ENCODE data around the gene MEGF8. TPM values are rescaled to one million over a fixed set of nuclear protein-coding genes. Genes with fewer than 3 reads are reported as not detected.

MEGF8 gene, protein sequence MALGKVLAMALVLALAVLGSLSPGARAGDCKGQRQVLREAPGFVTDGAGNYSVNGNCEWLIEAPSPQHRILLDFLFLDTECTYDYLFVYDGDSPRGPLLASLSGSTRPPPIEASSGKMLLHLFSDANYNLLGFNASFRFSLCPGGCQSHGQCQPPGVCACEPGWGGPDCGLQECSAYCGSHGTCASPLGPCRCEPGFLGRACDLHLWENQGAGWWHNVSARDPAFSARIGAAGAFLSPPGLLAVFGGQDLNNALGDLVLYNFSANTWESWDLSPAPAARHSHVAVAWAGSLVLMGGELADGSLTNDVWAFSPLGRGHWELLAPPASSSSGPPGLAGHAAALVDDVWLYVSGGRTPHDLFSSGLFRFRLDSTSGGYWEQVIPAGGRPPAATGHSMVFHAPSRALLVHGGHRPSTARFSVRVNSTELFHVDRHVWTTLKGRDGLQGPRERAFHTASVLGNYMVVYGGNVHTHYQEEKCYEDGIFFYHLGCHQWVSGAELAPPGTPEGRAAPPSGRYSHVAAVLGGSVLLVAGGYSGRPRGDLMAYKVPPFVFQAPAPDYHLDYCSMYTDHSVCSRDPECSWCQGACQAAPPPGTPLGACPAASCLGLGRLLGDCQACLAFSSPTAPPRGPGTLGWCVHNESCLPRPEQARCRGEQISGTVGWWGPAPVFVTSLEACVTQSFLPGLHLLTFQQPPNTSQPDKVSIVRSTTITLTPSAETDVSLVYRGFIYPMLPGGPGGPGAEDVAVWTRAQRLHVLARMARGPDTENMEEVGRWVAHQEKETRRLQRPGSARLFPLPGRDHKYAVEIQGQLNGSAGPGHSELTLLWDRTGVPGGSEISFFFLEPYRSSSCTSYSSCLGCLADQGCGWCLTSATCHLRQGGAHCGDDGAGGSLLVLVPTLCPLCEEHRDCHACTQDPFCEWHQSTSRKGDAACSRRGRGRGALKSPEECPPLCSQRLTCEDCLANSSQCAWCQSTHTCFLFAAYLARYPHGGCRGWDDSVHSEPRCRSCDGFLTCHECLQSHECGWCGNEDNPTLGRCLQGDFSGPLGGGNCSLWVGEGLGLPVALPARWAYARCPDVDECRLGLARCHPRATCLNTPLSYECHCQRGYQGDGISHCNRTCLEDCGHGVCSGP (N-terminal part only)
- total RNA-seq (10 to 100 TPM; 12.1 to 13.7 TPM), polyA plus RNA-seq (1 to 10 TPM; 1.2 to 6.7 TPM)

DNA sequence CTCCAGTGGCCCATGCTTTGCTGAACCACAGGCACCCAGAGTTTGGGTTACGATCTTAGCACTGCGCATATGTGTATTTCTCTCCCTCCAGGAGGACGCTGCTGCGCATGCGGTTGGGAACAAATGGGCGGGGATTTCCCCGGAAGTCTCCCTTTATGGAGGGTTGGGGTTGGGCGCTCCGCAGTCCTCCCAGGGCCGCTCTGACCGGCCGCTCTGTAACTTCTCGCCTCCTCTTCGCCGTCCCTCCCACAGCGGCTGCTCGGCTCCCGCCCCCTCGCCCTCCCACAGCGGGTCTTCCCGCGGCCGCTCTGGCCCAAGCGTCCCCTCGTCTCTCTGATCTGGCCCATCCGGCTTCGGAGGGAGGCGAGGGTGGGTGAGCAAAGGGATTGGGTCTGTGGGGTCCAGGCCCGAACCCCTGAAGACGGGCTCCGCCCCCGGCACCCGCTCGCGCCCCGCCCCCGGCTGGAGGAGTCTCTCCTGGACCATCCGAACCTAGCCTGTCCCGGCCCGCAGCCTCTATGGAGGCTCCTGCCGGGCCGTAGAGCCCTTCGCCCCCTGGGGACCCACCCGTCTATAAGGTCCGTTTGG is at the start of gene MEGF8:
MEGF8 (plus strand) TSS at position 328 of the 588 bp plus-strand sequence. CDS start 609 bp downstream, outside the sequence.
- Histone ChIP-seq H3K36me3 (ENCODE audit: control insufficient read depth in 4 of 4, insufficient read depth in 3 of 4, low read depth in 1 of 4, low read length in 3 of 4) (no peaks in the 10 kb centered on the region), H3K27ac (ENCODE audit: low read depth in 1 of 2, low read length in 2 of 2) (peak within 1 kb of the TSS; percentile 36 to 55), H3K4me3 (ENCODE audit: low read depth in 1 of 3, low read length in 3 of 3) (peak within 1 kb of the TSS; percentile 76 to 95 (median 77)), H3K27me3 (ENCODE audit: control insufficient read depth in 4 of 4, insufficient read depth in 4 of 4, low read length in 3 of 4) (no peaks in the 10 kb centered on the region), H3K9ac (ENCODE audit: low read depth in 1 of 2, low read length in 2 of 2) (peak within 1 kb of the TSS; percentile 78 to 83), H3K9me3 (ENCODE audit: control insufficient read depth in 4 of 4, low read length in 3 of 4) (no peaks in the 10 kb centered on the region), H3K4me1 (ENCODE audit: control insufficient read depth in 4 of 4, insufficient read depth in 4 of 4, low read length in 3 of 4) (peaks cover 10 to 30% (median 20%) of the 10 kb centered on the region in 4 donors)
- peak; percentile 84 for TF ChIP-seq YY1 (IDR thresholded peaks at IDR 0.05)
- TF ChIP-seq, protein P1, sequence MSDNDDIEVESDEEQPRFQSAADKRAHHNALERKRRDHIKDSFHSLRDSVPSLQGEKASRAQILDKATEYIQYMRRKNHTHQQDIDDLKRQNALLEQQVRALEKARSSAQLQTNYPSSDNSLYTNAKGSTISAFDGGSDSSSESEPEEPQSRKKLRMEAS (IDR thresholded peaks at IDR 0.05) = peak; percentile 74
- TF ChIP-seq FOXA1 (IDR thresholded peaks at IDR 0.05) = no peak
- TF ChIP-seq GABPA (IDR thresholded peaks at IDR 0.05 in 1 of 2, conservative IDR thresholded peaks at IDR 0.05 in 1 of 2) = peak; percentile 54 to 89
- peak in 1 of 2 donors; percentile 3 for TF ChIP-seq HNF4A (conservative IDR thresholded peaks at IDR 0.05)
- TF ChIP-seq NR2F2 (IDR thresholded peaks at IDR 0.05) = peak; percentile 59
- TF ChIP-seq HNF4G (IDR thresholded peaks at IDR 0.05) = no peak
- peak in 1 of 2 donors; percentile 66 for TF ChIP-seq EGR1 (IDR thresholded peaks at IDR 0.05; ENCODE audit: low read depth in 2 of 2)
- TF ChIP-seq TAF1 (conservative IDR thresholded peaks at IDR 0.05) = peak; percentile 58
- TF ChIP-seq, protein P2, sequence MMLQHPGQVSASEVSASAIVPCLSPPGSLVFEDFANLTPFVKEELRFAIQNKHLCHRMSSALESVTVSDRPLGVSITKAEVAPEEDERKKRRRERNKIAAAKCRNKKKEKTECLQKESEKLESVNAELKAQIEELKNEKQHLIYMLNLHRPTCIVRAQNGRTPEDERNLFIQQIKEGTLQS (IDR thresholded peaks at IDR 0.05) = no peak
- TF ChIP-seq, protein P3, sequence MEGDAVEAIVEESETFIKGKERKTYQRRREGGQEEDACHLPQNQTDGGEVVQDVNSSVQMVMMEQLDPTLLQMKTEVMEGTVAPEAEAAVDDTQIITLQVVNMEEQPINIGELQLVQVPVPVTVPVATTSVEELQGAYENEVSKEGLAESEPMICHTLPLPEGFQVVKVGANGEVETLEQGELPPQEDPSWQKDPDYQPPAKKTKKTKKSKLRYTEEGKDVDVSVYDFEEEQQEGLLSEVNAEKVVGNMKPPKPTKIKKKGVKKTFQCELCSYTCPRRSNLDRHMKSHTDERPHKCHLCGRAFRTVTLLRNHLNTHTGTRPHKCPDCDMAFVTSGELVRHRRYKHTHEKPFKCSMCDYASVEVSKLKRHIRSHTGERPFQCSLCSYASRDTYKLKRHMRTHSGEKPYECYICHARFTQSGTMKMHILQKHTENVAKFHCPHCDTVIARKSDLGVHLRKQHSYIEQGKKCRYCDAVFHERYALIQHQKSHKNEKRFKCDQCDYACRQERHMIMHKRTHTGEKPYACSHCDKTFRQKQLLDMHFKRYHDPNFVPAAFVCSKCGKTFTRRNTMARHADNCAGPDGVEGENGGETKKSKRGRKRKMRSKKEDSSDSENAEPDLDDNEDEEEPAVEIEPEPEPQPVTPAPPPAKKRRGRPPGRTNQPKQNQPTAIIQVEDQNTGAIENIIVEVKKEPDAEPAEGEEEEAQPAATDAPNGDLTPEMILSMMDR (IDR thresholded peaks at IDR 0.05; ENCODE audit: low read depth, low read length, missing input control) = peak; percentile 88
- no peak for TF ChIP-seq JUND (IDR thresholded peaks at IDR 0.05)
- TF ChIP-seq SP1 (IDR thresholded peaks at IDR 0.05) = peak; percentile 77
- TF ChIP-seq FOXA2 (IDR thresholded peaks at IDR 0.05) = no peak
- TF ChIP-seq RAD21 (IDR thresholded peaks at IDR 0.05) = peak; percentile 88 to 89
- TF ChIP-seq, protein P4, sequence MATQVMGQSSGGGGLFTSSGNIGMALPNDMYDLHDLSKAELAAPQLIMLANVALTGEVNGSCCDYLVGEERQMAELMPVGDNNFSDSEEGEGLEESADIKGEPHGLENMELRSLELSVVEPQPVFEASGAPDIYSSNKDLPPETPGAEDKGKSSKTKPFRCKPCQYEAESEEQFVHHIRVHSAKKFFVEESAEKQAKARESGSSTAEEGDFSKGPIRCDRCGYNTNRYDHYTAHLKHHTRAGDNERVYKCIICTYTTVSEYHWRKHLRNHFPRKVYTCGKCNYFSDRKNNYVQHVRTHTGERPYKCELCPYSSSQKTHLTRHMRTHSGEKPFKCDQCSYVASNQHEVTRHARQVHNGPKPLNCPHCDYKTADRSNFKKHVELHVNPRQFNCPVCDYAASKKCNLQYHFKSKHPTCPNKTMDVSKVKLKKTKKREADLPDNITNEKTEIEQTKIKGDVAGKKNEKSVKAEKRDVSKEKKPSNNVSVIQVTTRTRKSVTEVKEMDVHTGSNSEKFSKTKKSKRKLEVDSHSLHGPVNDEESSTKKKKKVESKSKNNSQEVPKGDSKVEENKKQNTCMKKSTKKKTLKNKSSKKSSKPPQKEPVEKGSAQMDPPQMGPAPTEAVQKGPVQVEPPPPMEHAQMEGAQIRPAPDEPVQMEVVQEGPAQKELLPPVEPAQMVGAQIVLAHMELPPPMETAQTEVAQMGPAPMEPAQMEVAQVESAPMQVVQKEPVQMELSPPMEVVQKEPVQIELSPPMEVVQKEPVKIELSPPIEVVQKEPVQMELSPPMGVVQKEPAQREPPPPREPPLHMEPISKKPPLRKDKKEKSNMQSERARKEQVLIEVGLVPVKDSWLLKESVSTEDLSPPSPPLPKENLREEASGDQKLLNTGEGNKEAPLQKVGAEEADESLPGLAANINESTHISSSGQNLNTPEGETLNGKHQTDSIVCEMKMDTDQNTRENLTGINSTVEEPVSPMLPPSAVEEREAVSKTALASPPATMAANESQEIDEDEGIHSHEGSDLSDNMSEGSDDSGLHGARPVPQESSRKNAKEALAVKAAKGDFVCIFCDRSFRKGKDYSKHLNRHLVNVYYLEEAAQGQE (IDR thresholded peaks at IDR 0.05) = peak; percentile 51
- TF ChIP-seq RXRA (IDR thresholded peaks at IDR 0.05) = peak; percentile 48 to 49
- TF ChIP-seq, protein P5, sequence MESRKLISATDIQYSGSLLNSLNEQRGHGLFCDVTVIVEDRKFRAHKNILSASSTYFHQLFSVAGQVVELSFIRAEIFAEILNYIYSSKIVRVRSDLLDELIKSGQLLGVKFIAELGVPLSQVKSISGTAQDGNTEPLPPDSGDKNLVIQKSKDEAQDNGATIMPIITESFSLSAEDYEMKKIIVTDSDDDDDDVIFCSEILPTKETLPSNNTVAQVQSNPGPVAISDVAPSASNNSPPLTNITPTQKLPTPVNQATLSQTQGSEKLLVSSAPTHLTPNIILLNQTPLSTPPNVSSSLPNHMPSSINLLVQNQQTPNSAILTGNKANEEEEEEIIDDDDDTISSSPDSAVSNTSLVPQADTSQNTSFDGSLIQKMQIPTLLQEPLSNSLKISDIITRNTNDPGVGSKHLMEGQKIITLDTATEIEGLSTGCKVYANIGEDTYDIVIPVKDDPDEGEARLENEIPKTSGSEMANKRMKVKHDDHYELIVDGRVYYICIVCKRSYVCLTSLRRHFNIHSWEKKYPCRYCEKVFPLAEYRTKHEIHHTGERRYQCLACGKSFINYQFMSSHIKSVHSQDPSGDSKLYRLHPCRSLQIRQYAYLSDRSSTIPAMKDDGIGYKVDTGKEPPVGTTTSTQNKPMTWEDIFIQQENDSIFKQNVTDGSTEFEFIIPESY (IDR thresholded peaks at IDR 0.05) = peak; percentile 70
- WGBS = under 1% methylated on average over 45 of the region's 45 CpGs
- peak; percentile 95 for DNase-seq (ENCODE audit: low spot score)

Measured in liver (tissue), 9 donors.